ENCODE data around the gene BCL11B.

BCL11B gene

DNA sequence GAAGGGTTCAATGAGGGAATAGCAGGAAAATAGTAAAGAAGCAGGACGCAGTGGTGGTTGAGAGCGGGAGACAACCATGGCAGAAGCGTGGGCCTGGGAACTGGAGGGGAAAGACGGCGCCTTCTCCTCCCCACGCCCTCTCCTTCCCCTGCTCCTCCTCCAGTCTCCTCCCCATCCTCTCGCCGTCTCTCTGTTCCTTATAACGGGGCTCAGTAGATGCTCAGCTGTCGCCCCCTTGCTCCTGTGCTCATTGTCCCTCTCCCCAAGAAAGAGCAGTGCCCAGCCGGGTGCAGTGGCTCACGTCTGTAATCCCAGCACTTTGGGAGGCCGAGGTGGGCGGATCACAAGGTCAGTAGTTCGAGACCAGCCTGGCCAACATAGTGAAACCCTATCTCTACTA lies 142.0 kb downstream of the BCL11B start:
- FAIRE-seq, result no peak

DNA sequence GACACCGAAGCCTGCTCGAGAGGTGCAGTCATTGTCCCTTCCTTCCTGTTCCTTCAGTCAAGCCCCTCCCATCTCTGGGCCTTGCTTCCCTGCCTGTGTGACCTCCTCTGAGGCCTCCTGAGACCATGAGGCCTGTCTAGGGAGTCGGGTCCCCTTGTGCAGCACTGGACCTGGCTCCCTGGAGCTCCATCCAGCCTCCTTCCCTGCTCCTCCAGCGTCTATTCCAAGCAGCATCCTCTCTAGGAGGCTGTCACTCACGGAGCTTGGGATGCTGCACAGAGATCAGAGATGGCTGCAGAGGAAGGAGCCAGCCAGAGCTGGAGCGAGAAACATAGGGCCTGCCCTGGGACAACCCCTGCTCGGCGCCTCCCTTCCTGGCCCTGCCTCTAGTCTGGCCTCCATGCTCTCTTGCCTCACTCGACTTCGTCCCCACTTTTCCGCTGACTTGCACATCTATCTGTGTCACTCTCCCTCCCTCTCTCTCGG lies 142.7 kb downstream of the BCL11B start:
- no peak for FAIRE-seq

DNA sequence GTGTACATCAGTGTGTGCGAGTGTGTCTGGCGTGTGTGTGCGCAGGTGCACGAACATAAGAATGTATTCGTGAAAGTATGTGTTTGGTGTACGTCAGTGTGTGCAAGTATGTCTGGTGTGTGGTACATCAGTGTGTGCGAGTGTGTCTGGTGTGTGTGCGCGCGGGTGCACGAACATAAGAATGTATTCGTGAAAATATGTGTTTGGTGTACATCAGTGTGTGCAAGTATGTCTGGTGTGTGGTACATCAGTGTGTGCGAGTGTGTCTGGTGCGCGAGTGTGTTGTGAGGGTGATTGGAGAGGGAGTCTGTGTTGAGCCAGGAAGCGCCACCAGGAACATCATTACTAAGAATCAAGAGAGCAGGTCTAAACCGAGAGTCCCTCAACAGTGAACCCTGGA lies 143.8 kb downstream of the BCL11B start:
- no peak for FAIRE-seq

DNA sequence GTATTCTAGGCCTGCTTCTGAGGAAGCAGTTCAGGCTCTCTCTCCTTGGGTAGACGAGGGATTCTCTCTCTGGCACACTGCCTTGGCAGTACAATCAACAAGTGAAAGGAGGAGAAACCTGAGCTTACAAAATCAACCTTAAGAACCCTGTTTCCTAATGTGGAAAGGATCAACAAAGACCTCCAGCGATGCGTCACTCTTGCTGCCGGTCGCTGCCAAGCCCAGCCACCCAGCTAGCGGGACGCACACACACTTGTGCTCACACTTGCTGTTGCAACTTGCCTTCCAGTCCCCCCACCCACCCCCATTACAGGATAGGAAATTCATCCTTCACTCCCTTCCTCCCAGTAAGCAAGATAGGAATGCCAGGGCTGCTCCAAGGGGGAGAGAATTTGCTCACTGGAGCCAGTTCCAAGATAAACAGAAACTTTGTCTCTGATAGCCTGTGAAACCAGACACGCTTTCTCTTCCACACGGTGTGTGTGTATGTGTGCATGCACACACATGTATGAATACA lies 144.3 kb downstream of the BCL11B start:
- no peak for FAIRE-seq

DNA sequence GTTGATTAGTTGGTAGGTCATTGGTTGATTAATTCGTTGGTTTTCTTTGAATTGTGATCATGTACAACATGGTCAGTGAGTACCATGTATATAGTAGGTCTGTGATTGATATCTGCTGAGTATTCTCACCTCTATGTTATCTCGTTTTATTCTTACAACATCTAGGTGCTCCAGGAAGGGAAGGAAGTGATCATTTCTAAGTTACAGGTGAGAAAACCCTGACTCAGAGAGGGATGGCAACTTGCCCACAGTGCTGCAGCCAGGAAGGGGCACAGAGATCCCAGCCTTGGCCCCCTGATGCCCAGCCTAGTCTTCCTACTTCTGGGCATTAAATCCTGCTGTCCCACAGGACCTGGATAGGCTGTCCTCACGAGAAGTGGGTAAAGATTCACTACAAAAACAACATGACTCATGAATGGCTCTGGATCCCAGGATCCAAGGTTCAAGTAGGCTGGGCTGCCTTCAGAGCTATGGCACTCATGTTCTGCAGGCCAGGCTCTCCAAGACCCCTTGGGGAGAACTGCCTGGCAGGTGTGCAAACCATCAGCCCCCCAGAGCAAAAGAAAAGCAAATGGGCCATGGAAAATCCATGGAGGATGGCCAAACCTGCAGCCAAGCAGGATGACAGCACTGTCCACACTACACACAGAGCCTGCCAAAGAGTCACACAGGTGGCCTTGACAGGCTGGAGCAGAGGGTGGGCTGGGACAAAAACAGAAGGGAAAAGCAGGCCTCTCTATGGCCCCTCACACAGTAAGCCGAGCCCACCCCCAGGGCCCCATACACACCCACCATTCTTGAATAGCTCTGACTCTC lies 146.2 kb downstream of the BCL11B start:
- FAIRE-seq, result no peak

DNA sequence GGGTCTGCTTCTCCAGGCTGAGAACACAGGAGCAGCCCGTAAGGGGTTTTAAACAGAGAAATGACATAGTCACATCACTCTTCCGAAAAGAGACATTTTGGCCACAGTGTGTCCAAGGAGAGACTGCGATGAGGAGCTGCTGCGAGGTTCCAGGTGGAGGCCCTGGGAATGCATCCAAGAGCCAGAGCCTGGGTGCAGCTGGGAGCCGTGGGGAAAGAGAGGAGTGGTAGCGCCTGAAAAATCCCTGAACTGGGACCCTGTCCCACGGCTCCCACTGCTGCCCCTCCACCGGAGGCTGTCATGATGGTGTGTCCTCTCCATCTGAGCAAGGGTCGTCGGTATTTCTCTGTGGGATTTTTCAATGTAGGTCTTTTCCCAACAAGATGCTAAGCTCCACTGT lies 146.9 kb downstream of the BCL11B start:
- no peak for FAIRE-seq

DNA sequence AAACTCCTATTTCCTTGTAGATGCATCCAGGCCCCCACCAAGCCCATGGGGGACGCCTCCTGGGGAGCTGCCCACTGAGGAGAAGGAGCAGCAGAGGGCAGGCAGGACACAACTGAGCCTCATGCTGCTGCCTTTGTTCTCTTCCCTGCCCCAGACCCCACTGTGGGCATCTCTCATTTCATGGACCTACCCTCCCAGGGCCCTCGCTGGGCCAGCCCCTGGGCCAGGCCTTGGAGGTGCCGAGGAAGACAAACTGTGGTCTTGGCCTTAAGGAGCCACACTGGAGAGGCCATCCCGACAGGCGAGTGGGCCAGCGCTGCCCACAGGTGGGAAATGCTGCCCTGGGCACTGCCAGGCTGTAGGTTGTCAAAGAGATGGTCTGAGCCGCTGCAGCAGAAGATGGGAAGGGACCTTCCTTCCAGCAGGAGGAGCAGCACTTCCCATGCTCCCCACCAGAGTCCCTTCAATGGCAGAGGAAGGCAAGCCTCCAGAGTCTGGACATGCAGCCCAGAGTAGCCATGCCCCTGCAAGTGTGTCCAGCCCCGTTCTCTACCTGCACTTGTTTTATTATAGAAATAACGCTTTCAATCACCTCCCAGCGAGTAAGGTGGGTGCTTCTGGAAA lies 147.4 kb downstream of the BCL11B start:
- FAIRE-seq, result no peak

DNA sequence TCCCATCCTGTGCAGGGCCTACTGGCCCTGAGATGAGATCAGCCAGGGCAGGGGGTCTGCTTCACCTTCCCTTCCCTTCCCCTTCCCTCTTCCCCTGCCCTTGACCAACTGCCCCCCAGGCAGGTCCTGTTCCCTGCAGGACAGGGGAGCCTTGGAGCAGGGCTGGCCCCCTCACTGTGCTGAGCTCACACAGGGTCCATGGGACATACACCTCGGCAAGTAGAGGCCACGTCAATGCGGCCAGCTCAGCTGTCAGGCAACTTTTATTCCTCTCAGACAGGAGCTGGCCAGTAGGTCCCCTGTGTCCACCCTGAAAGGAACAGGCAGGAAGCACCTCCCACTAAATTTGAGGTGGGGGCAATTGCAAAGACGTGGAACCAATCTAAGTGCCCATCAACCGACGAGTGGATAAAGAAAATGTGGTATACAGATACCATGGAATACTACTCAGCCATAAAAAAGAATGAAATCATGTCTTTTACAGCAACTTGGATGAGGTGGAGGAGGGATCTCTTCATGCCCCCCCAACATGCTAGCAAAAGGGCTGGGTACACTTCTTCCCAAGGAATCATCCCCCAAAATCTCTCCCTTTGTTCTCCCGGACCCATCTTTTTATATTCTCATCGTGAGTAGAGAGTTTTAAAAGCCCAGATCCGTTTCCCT lies 148.7 kb downstream of the BCL11B start:
- FAIRE-seq, result no peak

DNA sequence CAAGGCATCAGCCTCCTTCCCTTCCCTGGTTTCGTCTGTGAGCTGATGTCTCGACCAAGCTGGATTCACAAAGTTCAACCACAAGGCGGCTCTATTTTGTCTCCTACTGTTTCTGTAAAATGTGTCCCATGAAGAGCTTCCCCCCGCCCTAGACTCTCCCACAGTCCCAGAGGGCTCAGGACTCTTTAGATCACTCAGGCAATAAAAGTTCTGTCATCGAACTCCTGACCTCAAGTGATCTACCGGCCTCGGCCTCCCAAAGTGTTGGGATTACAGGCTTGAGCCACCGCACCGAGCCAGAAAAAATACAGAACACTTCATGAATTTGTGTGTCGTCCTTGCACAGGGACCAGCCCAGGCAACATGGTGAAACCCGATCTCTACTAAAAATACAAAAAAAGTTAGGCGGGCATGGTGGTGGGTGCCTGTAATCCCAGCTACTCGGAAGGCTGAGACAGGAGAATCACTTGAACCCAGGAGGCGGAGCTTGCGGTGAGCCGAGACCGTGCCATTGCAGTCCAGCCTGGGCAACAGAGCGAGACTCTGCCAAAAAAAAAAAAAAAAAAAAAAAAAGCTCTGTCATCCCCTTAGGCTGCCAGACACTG lies 149.4 kb downstream of the BCL11B start:
- FAIRE-seq, result no peak

DNA sequence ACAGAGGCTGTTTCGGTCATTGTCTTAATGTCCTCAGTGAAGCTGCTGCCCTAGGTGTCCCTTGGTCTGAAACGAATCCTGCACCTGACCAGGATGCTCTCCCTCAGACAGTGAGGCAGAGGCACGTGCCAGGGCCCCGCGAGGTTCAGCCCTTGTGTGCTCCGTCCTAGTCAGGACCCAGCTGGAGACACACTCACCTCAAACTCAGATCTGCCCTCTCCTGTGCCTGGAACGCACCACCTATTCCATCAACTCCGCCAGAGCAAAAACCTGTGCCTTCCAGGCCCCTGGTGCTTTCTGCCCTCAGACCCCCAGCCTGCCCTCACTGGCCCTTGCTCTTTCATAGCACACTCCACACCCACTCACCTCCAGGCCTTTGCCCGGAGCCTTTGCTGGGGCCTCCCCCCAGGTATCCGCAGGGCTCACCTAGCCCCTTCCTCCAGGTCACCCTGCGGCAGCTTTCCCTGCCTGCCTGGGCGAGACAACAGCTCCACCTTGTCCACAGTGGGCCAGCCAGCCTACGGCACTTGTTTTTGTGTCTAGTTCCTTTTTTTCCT lies 150.6 kb downstream of the BCL11B start:
- FAIRE-seq, result no peak

DNA sequence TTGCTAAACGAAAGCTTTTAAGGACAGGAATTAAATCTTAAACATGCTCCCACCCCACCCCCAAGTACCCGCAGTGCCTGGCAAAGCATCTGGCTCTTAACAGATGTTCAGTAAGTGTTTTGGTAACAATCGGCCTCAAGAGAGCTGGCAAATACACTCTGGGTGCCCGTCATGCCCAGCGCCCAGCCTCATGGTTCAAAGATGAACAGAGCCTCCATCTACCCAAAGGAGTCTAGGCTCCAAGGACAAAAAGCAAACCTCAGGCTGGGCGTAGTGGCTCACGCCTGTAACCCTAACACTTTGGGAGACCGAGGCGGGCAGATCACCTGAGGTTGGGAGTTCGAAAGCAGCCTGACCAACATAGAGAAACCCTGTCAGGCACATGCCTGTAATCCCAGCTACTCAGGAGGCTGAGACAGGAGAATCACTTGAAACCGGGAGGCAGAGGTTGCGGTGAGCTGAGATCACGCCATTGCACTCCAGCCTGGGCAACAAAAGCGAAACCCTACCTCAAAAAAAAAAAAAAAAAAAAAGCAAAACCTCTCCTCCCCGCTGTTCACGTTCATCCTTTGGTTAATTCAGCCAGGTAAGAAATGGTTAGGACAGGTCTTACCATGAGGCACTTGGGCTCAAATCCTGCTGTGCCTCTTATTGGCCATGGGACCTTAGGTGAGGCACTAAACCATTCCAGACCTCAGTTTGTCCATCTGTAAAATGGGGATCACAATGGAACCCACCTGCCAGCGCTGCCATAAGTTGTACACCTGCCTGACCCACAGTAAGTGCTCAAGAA lies 151.3 kb downstream of the BCL11B start:
- FAIRE-seq, result no peak

DNA sequence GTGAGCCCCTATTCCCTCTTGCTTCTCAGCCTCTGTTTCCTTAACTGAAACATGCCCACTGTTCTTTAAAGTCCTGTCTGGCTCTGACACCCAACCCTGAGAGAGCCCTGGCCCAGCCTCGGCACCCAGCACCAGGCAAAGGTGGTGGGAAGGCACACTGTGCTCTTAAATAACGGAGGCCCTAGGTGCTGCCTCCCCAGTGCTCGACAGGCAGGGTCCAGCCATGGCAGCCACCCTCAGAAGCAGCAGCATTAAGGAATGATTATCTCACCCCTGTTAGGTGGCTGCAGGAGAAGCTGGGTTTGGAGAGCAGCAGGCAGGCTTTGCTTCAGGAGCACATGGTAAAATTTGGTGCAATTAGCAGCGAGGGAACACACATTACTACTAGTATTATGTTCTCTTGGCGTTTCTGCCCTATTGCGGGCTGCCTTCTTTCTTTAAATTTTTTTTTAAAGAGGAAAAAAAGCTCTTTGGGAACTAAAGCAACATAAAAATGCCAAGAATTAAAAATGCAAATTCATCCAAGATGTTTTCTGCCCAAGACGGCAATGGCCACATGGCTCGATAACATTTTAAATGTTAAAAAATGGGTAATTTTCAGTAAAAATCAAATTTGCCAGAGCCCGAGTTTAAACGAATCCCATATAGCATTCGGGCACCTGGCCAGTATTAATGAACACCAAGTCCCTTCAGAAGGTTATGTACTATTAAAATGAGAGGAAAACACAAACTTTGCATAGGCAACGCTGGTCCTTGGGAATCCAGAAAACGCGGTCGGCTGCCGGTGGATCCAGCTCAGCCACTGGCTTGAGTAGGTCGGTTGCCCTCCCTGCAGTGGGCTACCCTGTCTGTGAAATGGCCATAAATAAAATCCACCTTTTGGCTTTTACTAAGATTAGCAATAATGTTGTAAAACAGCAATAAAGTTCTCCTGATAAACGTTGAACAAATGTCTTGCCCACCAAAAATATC lies 152.2 kb downstream of the BCL11B start:
- no peak for FAIRE-seq

Measured in islet of Langerhans (tissue), 1 donor.